SU-DHL-6 (cell line): ENCODE results near the gene PPP4R1.

Experiments used
- EZH2phosphoT487 ChIP-seq: fragments of 200-600 bp; sonication (generic), shearing (Covaris generic); conservative IDR thresholded peaks from 2 replicates; pipeline ENCODE4 v1.6.1; 2018; ENCODE audit warnings: mild to moderate bottlenecking, antibody characterized with exemption, low read length, moderate library complexity, mixed read lengths
- TF ChIP-seq, protein P1 (sequence below): fragments of 200-600 bp; sonication (generic); IDR thresholded peaks from one replicate; pipeline ENCODE4 v1.5.1; 2017; ENCODE audit warnings: antibody characterized with exemption, mild to moderate bottlenecking, low read length, moderate library complexity; ENCODE audit not compliant: insufficient read depth, poor library complexity, severe bottlenecking

DNA sequence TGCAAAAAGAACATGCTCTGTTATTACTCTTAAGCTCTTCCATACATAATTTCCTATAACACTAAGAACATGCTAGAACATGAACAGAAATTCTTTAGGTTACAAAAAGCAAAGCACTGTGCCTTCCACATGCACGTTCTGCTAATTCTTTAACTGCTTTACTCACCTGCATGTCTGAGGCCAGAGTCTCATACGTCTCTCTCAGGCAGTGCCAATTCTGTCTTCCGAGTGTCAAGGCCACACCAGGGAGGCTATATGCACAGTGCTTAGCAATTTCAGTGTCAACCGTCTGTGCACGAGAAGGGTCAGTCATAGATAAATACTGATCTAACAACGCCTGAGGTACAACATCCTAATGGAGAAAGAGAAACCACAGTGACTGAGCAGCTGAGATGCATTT is 55.1 kb downstream of the PPP4R1 start:
- TF ChIP-seq, protein P1, sequence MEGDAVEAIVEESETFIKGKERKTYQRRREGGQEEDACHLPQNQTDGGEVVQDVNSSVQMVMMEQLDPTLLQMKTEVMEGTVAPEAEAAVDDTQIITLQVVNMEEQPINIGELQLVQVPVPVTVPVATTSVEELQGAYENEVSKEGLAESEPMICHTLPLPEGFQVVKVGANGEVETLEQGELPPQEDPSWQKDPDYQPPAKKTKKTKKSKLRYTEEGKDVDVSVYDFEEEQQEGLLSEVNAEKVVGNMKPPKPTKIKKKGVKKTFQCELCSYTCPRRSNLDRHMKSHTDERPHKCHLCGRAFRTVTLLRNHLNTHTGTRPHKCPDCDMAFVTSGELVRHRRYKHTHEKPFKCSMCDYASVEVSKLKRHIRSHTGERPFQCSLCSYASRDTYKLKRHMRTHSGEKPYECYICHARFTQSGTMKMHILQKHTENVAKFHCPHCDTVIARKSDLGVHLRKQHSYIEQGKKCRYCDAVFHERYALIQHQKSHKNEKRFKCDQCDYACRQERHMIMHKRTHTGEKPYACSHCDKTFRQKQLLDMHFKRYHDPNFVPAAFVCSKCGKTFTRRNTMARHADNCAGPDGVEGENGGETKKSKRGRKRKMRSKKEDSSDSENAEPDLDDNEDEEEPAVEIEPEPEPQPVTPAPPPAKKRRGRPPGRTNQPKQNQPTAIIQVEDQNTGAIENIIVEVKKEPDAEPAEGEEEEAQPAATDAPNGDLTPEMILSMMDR: no peak
- TF ChIP-seq EZH2phosphoT487: no peak
